Measurements from ENCODE around the gene PTK6. TPM values are rescaled to one million over a fixed set of nuclear protein-coding genes. Genes with fewer than 3 reads are reported as not detected.

PTK6 gene
- polyA plus RNA-seq (2012; ENCODE audit: insufficient read depth, insufficient read length): not detected

- no peak for DNase-seq (ENCODE audit: low read depth, low spot score)
- peak within 1 kb of the TSS; percentile 54 for H3K4me3 ChIP-seq (ENCODE audit: low read length)
These were observed at the start of gene PTK6 for GRCh38 chr20:63536997-63537524. Gene PTK6, minus strand, starts transcription at chr20:63537376. Its CDS starts 62 bp downstream, at chr20:63537314.

GRCh38 chr20:63586797-63587196, 49.6 kb upstream of the PTK6 start:
- no peak overlapping the region for H3K4me3 ChIP-seq (ENCODE audit: low read length)
- DNase-seq (ENCODE audit: low read depth, low spot score): no peak

- DNase-seq (ENCODE audit: low read depth, low spot score): no peak
These were observed 48.7 kb upstream of the PTK6 start for GRCh38 chr20:63585616-63586565.

GRCh38 chr20:63582382-63583063, 45.3 kb upstream of the PTK6 start:
- no peak overlapping the region for H3K4me3 ChIP-seq (ENCODE audit: low read length)
- DNase-seq (ENCODE audit: low read depth, low spot score): no peak

More at GRCh38 chr20:63585616-63586565, 48.7 kb upstream of the PTK6 start:
- no peak overlapping the region for H3K4me3 ChIP-seq (ENCODE audit: low read length)

GRCh38 chr20:63580796-63581461, 43.8 kb upstream of the PTK6 start:
- DNase-seq (ENCODE audit: low read depth, low spot score): peak; percentile 38
- no peak overlapping the region for H3K4me3 ChIP-seq (ENCODE audit: low read length)

GRCh38 chr20:63579017-63579694, 42.0 kb upstream of the PTK6 start:
- H3K4me3 ChIP-seq (ENCODE audit: low read length): no peak overlapping the region

GRCh38 chr20:63578224-63579016, 41.2 kb upstream of the PTK6 start:
- no peak overlapping the region for H3K4me3 ChIP-seq (ENCODE audit: low read length)
- no peak for DNase-seq (ENCODE audit: low read depth, low spot score)

More at GRCh38 chr20:63579017-63579694, 42.0 kb upstream of the PTK6 start:
- DNase-seq (ENCODE audit: low read depth, low spot score): no peak

GRCh38 chr20:63577317-63577894, 40.2 kb upstream of the PTK6 start:
- no peak overlapping the region for H3K4me3 ChIP-seq (ENCODE audit: low read length)
- no peak for DNase-seq (ENCODE audit: low read depth, low spot score)

GRCh38 chr20:63576311-63576710, 39.1 kb upstream of the PTK6 start:
- no peak overlapping the region for H3K4me3 ChIP-seq (ENCODE audit: low read length)
- no peak for DNase-seq (ENCODE audit: low read depth, low spot score)

- DNase-seq (ENCODE audit: low read depth, low spot score): no peak
- no peak overlapping the region for H3K4me3 ChIP-seq (ENCODE audit: low read length)
These were observed 37.9 kb upstream of the PTK6 start for GRCh38 chr20:63574829-63575743.

GRCh38 chr20:63574156-63574828, 37.1 kb upstream of the PTK6 start, which contains the start of gene HELZ2:
Gene HELZ2, minus strand, starts transcription at chr20:63574239. Its CDS starts 1,854 bp downstream, at chr20:63572385.
- peak within 1 kb of the TSS; percentile 68 for H3K4me3 ChIP-seq (ENCODE audit: low read length)
- DNase-seq (ENCODE audit: low read depth, low spot score): peak; percentile 23

- peak overlapping the region; percentile 68 for H3K4me3 ChIP-seq (ENCODE audit: low read length)
- DNase-seq (ENCODE audit: low read depth, low spot score): no peak
These were observed 36.5 kb upstream of the PTK6 start for GRCh38 chr20:63573647-63574131.

GRCh38 chr20:63572788-63573646, 35.8 kb upstream of the PTK6 start:
- DNase-seq (ENCODE audit: low read depth, low spot score): no peak
- H3K4me3 ChIP-seq (ENCODE audit: low read length): peak overlapping the region; percentile 68

- H3K4me3 ChIP-seq (ENCODE audit: low read length): no peak overlapping the region
- no peak for DNase-seq (ENCODE audit: low read depth, low spot score)
These were observed 35.1 kb upstream of the PTK6 start for GRCh38 chr20:63572071-63572787.

Measured in Jurkat, Clone E6-1 (cell line).